Nucleus accumbens (tissue), 56 donors: ENCODE data around the gene ARG1.

Experiments
- DNase-seq, 56 donors: peaks; one replicate each; lab custom pipeline; 2025; lab: John Stamatoyannopoulos, UW

ARG1 gene

GRCh38 chr6:131575834-131576478, 2.9 kb downstream of the ARG1 start:
- no peak for DNase-seq

- no peak for DNase-seq
Observed at GRCh38 chr6:131581523-131581922, 8.5 kb downstream of the ARG1 start.

GRCh38 chr6:131586543-131586942, 13.5 kb downstream of the ARG1 start:
- DNase-seq: peak in 7 of 56 donors; percentile 1 to 8 (median 2)

GRCh38 chr6:131587909-131588308, 14.9 kb downstream of the ARG1 start:
- DNase-seq: no peak

- no peak for DNase-seq
Observed at GRCh38 chr6:131588643-131589042, 15.6 kb downstream of the ARG1 start.

- DNase-seq: no peak
Observed at GRCh38 chr6:131592935-131593334, 19.9 kb downstream of the ARG1 start.

GRCh38 chr6:131594074-131594473, 21.0 kb downstream of the ARG1 start:
- DNase-seq: no peak

GRCh38 chr6:131597446-131597845, 24.4 kb downstream of the ARG1 start:
- no peak for DNase-seq

GRCh38 chr6:131600716-131601115, 27.7 kb downstream of the ARG1 start:
- no peak for DNase-seq

- no peak for DNase-seq
Observed at GRCh38 chr6:131602781-131603312, 29.8 kb downstream of the ARG1 start.

GRCh38 chr6:131613296-131613925, 40.4 kb downstream of the ARG1 start:
- no peak for DNase-seq

- no peak for DNase-seq
Observed at GRCh38 chr6:131615275-131615674, 42.2 kb downstream of the ARG1 start.

GRCh38 chr6:131627724-131628682, 55.0 kb downstream of the ARG1 start, which contains the start of gene MED23:
TSS of gene MED23 (minus strand) at chr6:131628242. CDS start at chr6:131628049, 193 bp downstream.
- DNase-seq: peak in 55 of 56 donors; percentile 70 to 97 (median 92)

- DNase-seq: no peak
Observed at GRCh38 chr6:131628726-131629125, 55.7 kb downstream of the ARG1 start.

GRCh38 chr6:131629651-131630050, 56.6 kb downstream of the ARG1 start:
- DNase-seq: peak in 8 of 56 donors; percentile 2 to 38 (median 6)

- DNase-seq: no peak
Observed at GRCh38 chr6:131631625-131632289, 58.7 kb downstream of the ARG1 start.
